ENCODE data around the gene NEUROG3.
"Not testable (repeated sequence)": the region's sequence is repeated elsewhere in the genome, so short reads cannot be mapped to it uniquely, and the experiment has no call there.

Gene NEUROG3

DNA sequence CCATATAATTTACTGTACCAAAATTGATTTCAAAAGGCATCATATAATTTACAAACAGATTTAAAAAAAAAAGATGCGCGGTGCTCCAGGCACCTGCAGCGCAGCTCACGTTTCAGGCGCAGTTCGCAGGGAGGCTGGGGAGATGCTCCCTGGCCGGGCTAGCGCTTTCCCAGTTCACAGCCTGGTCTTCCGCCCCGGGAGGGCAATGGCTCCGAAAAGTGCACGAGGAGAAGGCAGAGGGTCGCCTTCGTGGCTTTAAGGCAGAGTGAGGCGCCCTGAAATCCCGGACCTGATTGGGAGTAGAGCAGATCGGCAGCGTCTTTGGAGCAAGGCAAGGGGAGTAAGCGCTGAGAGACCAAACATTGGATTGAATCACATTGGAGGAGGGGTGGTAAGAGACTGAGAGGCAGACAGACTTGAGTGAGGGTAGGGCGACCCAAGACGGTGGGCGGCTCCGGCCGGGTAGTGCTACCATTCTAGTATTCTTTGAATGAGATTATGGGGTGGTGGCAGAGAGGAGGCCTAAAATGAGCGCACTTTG lies 1.5 kb downstream of the NEUROG3 start:
- no peak for DNase-seq

DNA sequence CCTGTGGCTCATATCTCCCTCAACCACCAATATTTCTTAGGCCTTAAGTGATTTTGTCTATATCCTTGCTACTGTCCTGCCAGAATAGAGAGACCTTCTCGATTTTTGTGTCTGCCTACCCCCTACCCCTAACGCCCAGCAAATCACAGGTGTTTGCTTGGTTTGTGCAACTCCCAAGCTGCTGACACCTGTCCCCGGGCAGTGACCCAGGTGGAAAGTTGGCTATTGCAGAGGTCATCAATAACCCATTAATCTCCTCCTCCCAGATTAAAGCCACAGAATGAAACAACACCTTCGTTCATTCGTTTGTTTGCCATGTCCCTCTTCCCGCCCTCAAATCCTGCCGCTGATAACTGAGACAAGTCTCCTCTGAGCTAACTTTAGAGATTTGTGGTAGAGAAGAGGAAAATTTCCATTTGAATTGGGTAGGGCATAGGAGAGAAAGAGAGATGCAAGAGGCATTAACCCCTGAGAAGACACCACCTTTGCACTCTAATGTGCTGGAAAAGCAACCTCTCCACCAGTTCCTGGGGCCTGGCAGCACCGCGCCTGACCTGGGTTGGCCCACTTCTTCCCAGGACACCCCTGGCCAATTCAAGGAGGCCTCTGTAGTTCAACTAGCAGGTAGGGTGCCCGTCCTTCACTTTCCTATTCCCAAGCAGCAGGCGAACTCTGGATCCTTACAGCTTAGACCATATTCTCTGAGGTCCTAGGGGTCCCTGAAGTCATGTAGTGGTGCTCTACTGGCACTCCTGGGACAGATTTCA lies 3.0 kb downstream of the NEUROG3 start:
- no peak for DNase-seq

DNA sequence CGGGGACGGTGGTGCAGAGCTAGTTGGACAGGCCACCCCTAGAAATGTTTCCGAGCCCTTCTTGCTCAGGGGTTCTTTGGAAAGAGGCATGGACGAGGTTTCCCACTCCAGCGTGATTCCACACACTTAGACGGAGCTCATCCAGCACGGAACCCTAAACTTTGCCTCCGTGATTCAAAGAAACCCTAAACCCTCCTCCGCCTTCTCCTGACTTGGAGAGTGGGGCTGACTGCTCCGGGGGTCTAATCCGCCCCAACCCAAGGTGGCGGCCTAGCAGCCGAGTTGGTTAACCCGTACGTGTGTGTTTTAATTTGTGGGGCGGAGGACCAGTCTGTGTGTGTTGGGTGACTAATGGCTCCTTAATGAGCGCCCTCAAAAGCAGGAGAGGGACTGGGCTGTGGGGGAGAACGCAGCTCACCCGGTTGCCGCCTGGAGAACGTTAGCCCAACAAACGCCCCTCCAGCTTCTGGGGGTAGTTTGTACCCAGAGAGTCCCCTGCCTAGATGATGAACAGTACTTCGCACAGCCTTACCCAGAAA lies 3.8 kb downstream of the NEUROG3 start:
- no peak for DNase-seq

DNA sequence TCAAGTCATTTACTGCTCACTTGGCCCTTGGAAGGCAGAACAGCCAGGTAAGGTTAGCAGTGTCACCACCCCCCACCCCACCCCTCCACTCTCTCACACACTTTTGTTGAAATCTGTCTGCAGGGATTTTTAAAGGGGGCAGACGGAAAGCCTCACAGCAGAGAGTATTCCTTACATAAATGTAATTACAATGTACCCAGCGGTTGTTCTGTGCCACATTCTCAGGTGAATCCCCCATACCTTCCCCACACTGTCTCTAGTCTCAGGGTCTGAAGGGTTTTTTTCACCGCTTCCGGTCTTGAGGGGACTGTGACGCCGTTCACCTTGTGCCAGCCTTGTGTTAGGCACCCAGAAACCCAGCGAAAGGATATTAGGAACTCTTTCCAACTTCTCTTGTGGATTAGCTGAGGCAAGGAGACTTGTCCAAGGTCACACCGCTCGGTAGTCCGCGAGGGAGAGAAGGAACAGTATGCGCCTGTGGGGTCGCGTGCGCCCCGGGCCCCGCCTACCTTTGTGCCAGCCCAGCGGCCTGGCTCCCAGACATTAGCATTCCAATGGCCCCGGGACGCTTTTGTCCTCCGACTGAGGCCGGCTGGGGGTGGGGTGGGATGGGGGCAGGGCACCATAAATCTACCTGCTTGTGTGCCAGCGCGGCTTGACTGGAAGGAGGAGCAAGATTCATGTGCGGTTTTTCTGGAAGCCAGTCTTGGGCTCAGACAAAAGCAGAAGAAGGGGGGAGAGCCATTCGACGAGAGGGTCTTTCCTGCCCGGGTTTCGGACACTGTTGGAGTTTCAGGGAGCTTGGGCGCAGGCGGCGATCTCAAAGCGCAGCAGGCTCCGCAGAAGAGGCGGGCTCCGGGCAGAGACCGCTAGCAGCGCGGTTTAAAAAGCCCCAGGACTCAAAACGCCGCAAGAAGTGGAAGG lies 4.5 kb downstream of the NEUROG3 start:
- DNase-seq = no peak

DNA sequence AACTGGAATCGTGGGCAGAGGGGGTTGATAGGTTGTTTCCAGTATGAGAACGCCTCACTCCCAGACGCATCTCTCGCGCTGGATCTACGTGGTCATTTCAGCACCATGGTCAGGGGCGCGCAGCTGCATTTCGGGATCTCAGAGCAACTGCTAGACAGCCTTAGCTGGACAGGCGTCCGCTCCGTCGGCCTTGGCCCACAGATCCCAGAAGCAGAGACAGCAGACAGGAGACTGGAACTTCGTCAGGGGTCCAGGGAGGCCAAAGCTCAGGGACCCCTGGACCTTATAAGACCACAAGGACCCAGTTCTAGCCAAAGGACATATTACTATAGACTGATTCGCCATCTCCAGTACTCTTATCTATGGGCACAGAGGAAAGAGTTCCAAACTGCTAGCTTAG lies 5.3 kb downstream of the NEUROG3 start:
- no peak for DNase-seq

DNA sequence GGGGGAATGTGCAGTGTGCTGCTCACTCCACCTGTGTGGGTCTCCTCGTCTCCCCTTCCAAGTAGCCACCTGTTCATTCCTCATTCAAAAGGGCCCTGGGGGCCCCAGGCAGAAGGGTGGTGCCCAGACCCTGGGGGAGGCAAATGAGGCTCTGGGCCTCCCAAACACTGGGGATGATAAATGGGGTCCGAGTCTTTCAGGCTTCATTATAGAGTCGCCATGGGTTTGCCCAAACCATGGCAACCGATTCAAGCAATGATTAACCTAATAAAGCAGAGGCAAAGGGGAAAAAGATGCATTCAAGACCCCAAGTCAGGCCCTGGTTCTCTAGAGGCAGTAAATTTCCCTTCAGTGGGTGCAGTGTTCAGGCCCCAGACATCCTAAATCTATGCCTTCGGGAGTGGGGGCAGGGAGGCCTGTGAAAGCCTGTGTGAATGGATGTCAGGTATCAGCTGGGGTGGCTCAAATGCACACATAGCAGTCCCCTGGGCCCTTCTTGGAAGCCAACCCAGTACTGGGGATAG lies 10.4 kb downstream of the NEUROG3 start:
- no peak for DNase-seq

DNA sequence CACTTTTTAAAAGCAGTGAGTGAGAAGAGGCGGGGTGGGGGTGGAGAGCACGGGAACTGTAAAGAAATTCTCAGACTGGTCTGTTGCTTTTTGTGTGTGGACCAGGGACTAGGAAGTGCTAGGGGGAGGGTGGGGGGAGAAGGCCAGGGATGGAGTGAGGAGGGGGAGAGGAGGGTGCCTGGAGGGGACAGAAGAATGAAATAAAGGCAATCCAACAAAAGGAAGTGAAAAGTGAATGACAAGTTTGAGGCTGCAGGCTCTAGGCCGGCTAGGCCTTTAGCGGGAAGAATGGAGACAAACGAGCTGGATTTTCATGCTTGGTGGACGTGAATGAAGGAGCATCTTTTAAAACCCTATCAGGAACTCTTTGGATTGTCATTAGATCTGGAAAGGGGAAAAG lies 13.7 kb downstream of the NEUROG3 start:
- DNase-seq = no peak

DNA sequence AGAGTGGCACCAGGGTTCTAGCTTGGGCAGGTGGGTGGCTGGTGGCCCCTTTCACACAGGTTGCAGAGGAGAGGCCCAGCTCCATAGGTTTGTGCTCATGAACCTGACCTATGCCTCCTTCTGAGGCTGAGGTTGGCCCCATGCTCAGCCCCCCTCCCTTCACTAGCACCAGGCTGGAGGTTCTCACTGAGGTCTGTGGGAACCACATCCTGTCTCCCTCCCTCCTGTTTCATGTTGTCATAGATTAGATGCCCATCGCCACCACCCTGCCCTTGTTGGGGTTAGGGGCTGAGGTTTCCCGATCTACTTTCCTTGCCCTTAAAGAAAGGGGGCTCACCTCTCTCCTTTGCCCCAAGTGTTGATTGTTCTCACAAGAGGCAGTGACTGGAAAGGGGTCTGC lies 14.7 kb downstream of the NEUROG3 start:
- DNase-seq = no peak

DNA sequence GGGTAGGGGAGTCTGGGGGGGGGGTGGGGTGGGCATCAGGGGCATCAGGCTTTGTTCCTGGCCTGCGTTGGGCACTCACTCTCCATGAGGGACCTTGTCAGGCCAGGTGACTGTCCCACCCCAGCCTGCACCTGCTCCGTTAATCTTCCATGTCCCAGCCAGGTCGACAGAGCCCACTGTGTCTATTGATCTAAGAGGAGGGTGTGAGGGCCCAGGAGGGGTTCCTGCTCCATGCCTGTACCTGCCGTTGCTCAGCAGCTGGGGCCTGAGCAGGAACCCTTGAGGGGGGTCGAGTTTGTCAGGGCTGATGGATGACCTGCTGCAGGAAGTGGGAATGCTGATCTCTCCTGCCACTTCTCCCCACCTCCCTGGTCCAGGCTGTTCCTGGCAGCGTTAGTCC lies 18.6 kb downstream of the NEUROG3 start:
- DNase-seq = no peak

DNA sequence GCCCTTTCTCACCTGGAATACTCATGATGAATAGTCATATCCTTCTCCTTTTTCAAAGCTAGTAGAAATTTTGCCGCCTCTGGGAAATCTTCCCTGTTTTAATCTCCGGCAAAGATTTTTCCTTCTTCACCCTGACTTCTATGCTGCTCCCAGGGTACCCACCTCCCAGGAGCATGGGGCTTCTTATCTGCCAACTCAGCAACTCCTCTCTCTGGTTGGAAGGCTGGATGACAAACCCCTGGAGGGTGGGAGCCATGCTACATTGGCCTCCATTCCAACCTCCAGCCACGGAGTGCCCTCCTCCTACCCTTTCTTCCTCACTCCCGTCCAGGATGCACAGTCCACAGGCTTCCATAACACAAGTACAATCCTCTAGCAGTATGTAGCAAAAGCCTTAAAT lies 19.9 kb downstream of the NEUROG3 start:
- no peak for DNase-seq

DNA sequence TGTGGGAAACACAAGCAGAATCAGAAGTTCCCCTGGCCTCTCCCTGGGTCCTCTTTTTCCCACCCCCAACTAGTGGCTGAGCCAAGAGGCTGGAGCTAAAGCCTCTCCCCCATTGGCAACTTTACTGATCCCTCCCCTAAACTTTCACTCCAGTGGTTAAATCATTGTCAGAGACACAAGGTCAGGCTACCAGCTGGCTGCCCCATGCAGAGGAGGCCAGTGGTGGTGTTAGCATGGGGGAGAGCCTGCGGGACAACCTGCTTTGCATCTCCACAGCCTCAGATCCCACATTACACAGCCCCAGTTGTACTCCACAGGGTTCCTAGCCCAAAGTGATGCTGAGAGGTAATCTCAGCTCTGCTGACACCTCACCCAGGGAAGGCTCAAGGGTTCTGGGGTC lies 21.0 kb downstream of the NEUROG3 start:
- DNase-seq = no peak

DNA sequence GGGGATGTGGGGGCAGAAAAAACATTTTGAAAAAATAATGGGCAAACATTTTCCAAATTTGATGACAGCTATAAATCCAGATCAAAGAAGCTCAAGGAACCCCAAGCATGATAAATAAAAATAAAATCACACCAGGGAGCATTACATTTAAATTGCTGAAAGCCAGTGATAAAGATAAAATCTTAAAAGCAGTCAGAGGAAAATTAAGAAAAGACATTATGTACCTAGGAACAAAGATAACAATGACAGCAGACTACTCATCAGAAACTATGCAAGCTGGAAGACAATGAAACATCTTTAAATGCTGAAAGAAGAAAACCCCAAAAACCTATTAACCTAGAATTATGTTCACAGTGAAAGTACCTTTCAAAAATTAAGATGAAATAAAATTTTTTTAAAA lies 23.3 kb downstream of the NEUROG3 start:
- no peak for DNase-seq

DNA sequence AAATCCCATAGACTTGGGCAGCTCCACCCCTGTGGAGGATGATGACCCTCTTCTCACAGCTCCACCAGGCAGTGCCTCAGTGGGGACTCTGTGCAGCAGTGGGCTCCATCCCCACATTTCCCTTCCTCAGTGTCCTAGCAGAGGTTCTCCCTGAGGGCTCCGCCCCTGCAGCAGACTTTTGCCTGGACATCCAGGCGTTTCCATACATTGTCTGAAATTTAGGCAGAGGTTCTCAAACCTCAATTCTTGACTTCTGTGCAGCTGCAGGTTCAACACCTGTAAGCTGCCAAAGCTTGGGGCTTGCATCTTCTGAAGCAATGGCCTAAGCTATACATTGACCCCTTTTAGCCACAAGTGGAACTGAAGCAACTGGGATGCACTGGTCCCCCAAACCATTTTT lies 31.8 kb downstream of the NEUROG3 start:
- DNase-seq = no peak

DNA sequence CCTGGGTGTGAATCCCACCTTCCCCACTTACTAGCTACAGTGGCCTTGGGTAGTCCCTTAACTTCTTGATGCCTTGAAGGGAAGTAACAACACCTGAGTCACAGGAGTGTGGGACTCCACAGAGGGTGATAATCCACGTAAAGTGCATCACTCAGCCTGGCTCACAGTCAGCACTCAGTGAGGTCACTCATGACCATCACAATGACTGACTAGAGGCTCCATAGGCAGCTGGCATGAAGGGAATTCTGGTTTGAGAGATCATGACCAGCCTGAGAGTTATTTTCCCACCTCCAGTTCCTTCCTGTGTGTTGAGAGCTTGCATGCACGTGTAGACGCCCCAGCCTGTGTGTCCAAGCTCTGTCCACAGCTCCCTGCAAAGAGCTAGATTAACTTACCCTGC lies 34.8 kb downstream of the NEUROG3 start:
- no peak for DNase-seq

DNA sequence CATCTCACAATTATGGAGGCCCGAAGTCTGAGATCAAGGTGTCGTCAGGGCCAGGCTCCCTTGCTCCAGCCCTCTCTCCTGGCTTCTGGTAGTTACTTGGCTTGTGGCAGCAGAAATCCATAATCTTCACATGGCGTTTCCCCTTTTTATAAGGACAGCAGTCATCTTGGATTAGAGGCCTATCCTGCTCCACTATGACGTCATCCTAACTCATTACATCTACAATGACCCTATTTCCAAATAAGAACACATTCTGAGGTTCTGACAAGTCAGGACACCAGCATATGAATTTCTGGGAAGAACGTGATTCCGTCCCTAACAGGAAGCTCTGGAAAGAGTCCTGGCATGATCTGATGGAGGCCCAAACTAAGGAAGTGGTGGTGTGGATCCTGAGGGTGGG lies 35.8 kb downstream of the NEUROG3 start:
- no peak for DNase-seq

DNA sequence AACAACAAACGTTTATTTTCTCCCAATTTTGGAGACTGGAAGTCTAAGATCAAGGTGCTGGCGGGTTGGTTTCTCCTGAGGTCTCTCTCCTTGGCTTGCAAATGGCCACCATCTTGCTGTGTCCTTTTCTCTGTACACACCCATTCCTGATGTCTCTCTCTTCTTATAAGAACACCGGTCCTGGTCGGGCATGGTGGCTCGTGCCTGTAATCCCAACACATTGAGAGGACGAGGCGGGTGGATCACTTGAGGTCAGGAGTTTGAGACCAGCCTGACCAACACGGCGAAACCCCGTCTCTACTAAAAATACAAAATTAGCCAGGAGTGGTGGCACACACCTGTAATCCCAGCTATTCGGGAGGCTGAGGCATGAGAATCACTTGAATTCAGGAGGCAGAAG lies 36.7 kb downstream of the NEUROG3 start:
- not testable (repeated sequence) for DNase-seq

DNA sequence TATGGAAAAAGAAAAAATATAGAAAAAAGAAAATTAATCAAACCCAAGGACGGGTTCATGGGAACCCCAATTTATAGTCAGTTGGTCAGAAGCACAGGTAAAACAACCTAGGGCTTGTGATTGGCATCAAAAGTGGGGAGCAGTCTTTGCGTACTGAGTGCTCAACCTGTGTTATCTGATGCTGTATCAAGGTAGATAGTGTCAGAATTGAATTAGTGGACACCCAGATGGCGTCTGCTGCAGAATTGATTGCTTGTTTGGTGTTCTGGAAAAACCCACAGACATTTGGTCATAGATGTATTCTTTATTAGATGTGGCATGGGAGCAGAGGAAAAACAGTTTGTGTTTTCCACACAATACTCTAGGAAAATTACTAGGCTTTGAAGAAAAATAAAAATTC lies 39.6 kb downstream of the NEUROG3 start:
- DNase-seq = no peak

DNA sequence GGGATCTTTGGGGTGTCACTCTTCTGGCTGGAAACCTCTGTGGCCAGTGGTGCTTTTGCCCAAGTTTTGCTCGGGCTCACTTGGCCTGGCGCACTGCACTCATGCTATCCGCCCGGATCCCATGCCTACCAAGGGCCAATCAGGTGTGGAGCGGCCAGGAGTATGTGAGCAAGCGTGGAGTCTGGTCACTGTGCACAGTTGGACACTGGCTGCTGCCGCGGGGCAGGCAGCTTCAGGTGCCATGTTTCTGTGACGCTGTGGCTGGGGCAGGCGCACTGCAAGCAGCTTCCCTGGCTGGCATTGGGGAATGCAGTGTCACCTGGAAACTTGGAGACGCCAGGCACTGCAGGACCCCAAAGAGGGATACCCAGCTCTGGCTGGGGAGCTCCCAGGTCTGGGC lies 45.3 kb downstream of the NEUROG3 start:
- DNase-seq = no peak
